CD4-positive, alpha-beta T cell treated with Interleukin-10 for 1 hour (primary cell): ENCODE measurements around the gene CRTC1.
"Not testable (repeated sequence)": the region's sequence is repeated elsewhere in the genome, so short reads cannot be mapped to it uniquely, and the experiment has no call there.

Source experiments
- DNase-seq: peaks from one replicate; pipeline ENCODE4 v3.0.0-alpha.2; 2020

Gene CRTC1

GRCh38 chr19:18704054-18704453, 20.6 kb downstream of the CRTC1 start:
- no peak for DNase-seq

GRCh38 chr19:18704971-18705370, 21.5 kb downstream of the CRTC1 start:
- DNase-seq: no peak

GRCh38 chr19:18708452-18709231, 25.2 kb downstream of the CRTC1 start:
- no peak for DNase-seq

- no peak for DNase-seq
Observed at GRCh38 chr19:18709546-18709945, 26.1 kb downstream of the CRTC1 start.

- no peak for DNase-seq
Observed at GRCh38 chr19:18710186-18710585, 26.7 kb downstream of the CRTC1 start.

GRCh38 chr19:18710996-18711751, 27.7 kb downstream of the CRTC1 start:
- DNase-seq: no peak

- DNase-seq: no peak
Observed at GRCh38 chr19:18711893-18712292, 28.4 kb downstream of the CRTC1 start.

- no peak for DNase-seq
Observed at GRCh38 chr19:18712981-18713380, 29.5 kb downstream of the CRTC1 start.

- DNase-seq: no peak
Observed at GRCh38 chr19:18713550-18714117, 30.2 kb downstream of the CRTC1 start.

GRCh38 chr19:18715416-18715815, 31.9 kb downstream of the CRTC1 start:
- no peak for DNase-seq

GRCh38 chr19:18716857-18717256, 33.4 kb downstream of the CRTC1 start:
- no peak for DNase-seq

GRCh38 chr19:18717601-18718000, 34.1 kb downstream of the CRTC1 start:
- no peak for DNase-seq

GRCh38 chr19:18718015-18718526, 34.6 kb downstream of the CRTC1 start:
- no peak for DNase-seq

GRCh38 chr19:18718846-18719458, 35.5 kb downstream of the CRTC1 start:
- DNase-seq: no peak

- no peak for DNase-seq
Observed at GRCh38 chr19:18719541-18719940, 36.1 kb downstream of the CRTC1 start.

- DNase-seq: no peak
Observed at GRCh38 chr19:18723871-18724377, 40.4 kb downstream of the CRTC1 start.

- DNase-seq: no peak
Observed at GRCh38 chr19:18725841-18726770, 42.6 kb downstream of the CRTC1 start.

- DNase-seq: no peak
Observed at GRCh38 chr19:18726846-18727245, 43.4 kb downstream of the CRTC1 start.

- DNase-seq: not testable (repeated sequence)
Observed at GRCh38 chr19:18727602-18728001, 44.1 kb downstream of the CRTC1 start.

- DNase-seq: no peak
Observed at GRCh38 chr19:18729933-18730530, 46.6 kb downstream of the CRTC1 start.

GRCh38 chr19:18730885-18731513, 47.5 kb downstream of the CRTC1 start:
- DNase-seq: no peak
